Measurements from ENCODE around the gene MAML2. TPM values are rescaled to one million over a fixed set of nuclear protein-coding genes. Genes with fewer than 3 reads are reported as not detected.
A peak's percentile ranks its signal among the peaks of the same experiment; 100 is the strongest.

Gene MAML2
- total and polyA plus RNA-seq, 2 experiments from 2014 or later, result 1.1 to 8.2 TPM

DNA sequence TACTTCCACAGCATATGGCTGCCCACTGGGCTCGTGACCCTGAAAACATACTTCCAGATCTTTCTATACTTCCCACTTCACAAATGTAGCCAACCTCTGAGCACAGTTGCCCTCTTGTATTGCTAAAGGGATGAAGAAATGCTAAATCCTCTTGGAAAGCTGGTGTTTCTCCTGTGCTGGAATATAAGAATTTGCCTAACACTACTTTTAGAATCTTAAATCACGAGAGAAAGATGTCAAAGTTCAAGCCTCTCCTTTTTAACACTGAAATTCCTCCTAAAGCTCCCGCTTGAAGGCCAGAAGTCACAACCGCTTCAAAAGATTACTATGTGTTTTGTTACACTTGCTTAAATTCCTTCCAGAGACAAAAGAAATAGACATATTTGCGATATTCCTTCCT lies 21.9 kb downstream of the MAML2 start:
- Histone ChIP-seq H3K9me3 (ENCODE audit: low read depth) (no peaks in the 10 kb centered on the region), H3K27ac (no peak overlapping the region), H3K36me3 (no peaks in the 10 kb centered on the region), H3K4me3 (no peak overlapping the region), H3K4me1 (ENCODE audit: low read depth) (peaks cover 35% of the 10 kb centered on the region), H3K27me3 (no peaks in the 10 kb centered on the region)
- no peak for DNase-seq (ENCODE audit: low read depth in 1 of 2, low spot score in 1 of 2)
- TF ChIP-seq CTCF (IDR thresholded peaks at IDR 0.05; ENCODE audit: low read depth, low read length), result no peak

DNA sequence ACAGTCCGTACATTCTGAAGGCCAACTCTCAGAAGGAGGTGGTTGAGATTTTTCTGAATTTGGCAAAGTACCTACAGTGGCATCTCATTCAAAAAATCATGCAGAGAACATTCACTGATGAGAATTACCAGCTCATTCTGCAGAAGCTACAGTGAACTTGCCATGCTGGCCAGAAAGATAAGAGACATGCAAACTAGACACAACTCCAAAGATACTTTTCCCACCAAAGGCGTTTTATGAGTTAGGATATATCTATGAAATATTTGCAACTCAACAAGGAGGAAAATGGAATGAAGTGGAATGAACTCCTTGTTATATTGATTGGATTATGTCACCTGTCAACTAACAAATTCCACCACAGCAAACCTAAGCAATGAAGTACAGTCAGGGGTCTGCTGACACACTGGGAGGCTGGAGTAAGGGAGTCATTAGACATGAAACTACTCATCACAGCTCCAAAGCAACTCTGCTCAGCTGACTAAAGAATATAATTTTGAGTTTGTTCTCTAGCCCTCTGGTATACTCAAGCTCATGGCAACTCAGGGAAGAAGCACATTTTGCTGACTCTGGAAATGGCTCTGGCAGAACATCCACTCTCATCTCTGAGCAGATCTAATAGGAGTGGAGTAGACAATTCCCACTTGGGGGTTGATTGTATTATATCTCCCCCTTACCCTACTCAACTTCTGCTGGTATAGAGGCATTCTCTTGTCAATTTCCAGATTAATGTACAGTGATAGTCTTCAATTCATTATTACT lies 22.9 kb downstream of the MAML2 start:
- Histone ChIP-seq H3K9me3 (ENCODE audit: low read depth) (no peaks in the 10 kb centered on the region), H3K27ac (no peak overlapping the region)

GRCh38 chr11:96318850-96319249 lies 24.1 kb downstream of the MAML2 start:
- Histone ChIP-seq H3K36me3 (no peaks in the 10 kb centered on the region), H3K4me3 (no peak overlapping the region), H3K9me3 (ENCODE audit: low read depth) (no peaks in the 10 kb centered on the region), H3K27me3 (no peaks in the 10 kb centered on the region), H3K27ac (no peak overlapping the region), H3K4me1 (ENCODE audit: low read depth) (peaks cover 35% of the 10 kb centered on the region)
- DNase-seq (ENCODE audit: low read depth in 1 of 2, low spot score in 1 of 2), result no peak
- TF ChIP-seq CTCF (IDR thresholded peaks at IDR 0.05; ENCODE audit: low read depth, low read length), result no peak

More for the DNA sequence above, 22.9 kb downstream of the MAML2 start:
- Histone ChIP-seq H3K4me3 (no peak overlapping the region), H3K4me1 (ENCODE audit: low read depth) (peaks cover 35% of the 10 kb centered on the region), H3K36me3 (no peaks in the 10 kb centered on the region), H3K27me3 (no peaks in the 10 kb centered on the region)
- TF ChIP-seq CTCF (IDR thresholded peaks at IDR 0.05; ENCODE audit: low read depth, low read length), result no peak
- no peak for DNase-seq (ENCODE audit: low read depth in 1 of 2, low spot score in 1 of 2)

- no peak overlapping the region for H3K4me3 ChIP-seq
- no peaks in the 10 kb centered on the region for H3K36me3 ChIP-seq
- H3K4me1 ChIP-seq (ENCODE audit: low read depth), result peaks cover 34% of the 10 kb centered on the region
- no peaks in the 10 kb centered on the region for H3K27me3 ChIP-seq
- DNase-seq (ENCODE audit: low read depth in 1 of 2, low spot score in 1 of 2), result no peak
- no peak overlapping the region for H3K27ac ChIP-seq
- no peak for TF ChIP-seq CTCF (IDR thresholded peaks at IDR 0.05; ENCODE audit: low read depth, low read length)
- no peaks in the 10 kb centered on the region for H3K9me3 ChIP-seq (ENCODE audit: low read depth)
These were observed 24.6 kb downstream of the MAML2 start for GRCh38 chr11:96318399-96318798.

DNA sequence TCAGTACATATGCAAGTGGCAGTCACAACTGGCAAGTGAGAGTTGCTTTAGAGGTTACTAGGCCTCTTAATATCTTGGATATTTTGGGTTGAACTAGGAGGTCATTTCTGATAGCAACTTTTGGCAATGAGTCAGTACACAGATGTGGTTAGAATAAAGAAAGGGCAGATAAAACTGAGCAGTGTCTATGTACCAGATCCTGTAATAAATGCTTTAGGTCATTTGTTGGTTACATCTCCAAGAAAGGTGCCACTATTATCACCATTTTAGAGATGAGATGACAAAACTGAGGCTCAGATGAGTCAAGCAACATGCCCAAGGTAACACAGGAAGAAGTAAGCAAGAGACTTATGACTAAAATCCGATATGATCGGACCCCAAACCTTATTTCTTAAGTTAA lies 25.0 kb downstream of the MAML2 start:
- peaks cover 30% of the 10 kb centered on the region for H3K4me1 ChIP-seq (ENCODE audit: low read depth)
- peak overlapping the region; percentile 27 for H3K27ac ChIP-seq
- TF ChIP-seq CTCF (IDR thresholded peaks at IDR 0.05; ENCODE audit: low read depth, low read length), result no peak
- H3K9me3 ChIP-seq (ENCODE audit: low read depth), result no peaks in the 10 kb centered on the region
- H3K27me3 ChIP-seq, result no peaks in the 10 kb centered on the region
- no peaks in the 10 kb centered on the region for H3K36me3 ChIP-seq
- no peak for DNase-seq (ENCODE audit: low read depth in 1 of 2, low spot score in 1 of 2)
- no peak overlapping the region for H3K4me3 ChIP-seq
